A673 (cell line): ENCODE data around the gene PARP4. TPM values are rescaled to one million over a fixed set of nuclear protein-coding genes. Genes with fewer than 3 reads are reported as not detected.
"Not testable (repeated sequence)": the region's sequence is repeated elsewhere in the genome, so short reads cannot be mapped to it uniquely, and the experiment has no call there.

ENCODE experiments used
- BruUV-seq: library from RNA; stranded (reverse); fragments of 400-500 nt; replicated peaks from 2 replicates; lab custom pipeline; 2021; lab: Mats Ljungman, UMichigan
- CTCF ChIA-PET: fragments of 300-600 bp; sonication (Branson Sonifier 250); formaldehyde crosslinking; loops from one replicate; lab custom pipeline; 2022; ENCODE audit warnings: antibody characterized with exemption; lab: Charles Lee
- POLR2A ChIA-PET: fragments of 300-600 bp; sonication (Branson Sonifier 250); formaldehyde crosslinking; loops from one replicate; lab custom pipeline; 2022; ENCODE audit warnings: antibody characterized with exemption; ENCODE audit not compliant: low non-redundant PET; lab: Charles Lee
- DNase-seq: peaks from one replicate; pipeline ENCODE4 v3.0.0-alpha.2; 2015; ENCODE audit warnings: low spot score
- H3K27ac ChIP-seq: fragments of 200-600 bp; sonication (generic); 2 replicates; pipeline ENCODE4 v1.5.1; 2016; ENCODE audit warnings: mixed run types, low read depth, mild to moderate bottlenecking, mixed read lengths, antibody characterized with exemption, low read length; ENCODE audit not compliant: poor library complexity, severe bottlenecking
- H3K27me3 ChIP-seq: fragments of 200-600 bp; sonication (generic); replicated peaks from 2 replicates; pipeline ENCODE4 v1.6.1; 2017; ENCODE audit warnings: mixed run types, low read depth, mild to moderate bottlenecking, mixed read lengths, antibody characterized with exemption, low read length; ENCODE audit not compliant: insufficient read depth, poor library complexity
- H3K36me3 ChIP-seq: fragments of 200-600 bp; sonication (generic); 2 replicates; pipeline ENCODE4 v1.6.1; 2016; ENCODE audit warnings: mixed run types, mild to moderate bottlenecking, mixed read lengths, antibody characterized with exemption, low read length; ENCODE audit not compliant: insufficient read depth, poor library complexity, severe bottlenecking
- H3K4me1 ChIP-seq: fragments of 200-600 bp; sonication (generic); 2 replicates; pipeline ENCODE4 v1.6.1; 2017; ENCODE audit warnings: mixed run types, mild to moderate bottlenecking, mixed read lengths, antibody characterized with exemption, low read length; ENCODE audit not compliant: insufficient read depth, poor library complexity, severe bottlenecking
- H3K4me3 ChIP-seq: fragments of 200-600 bp; sonication (generic); 2 replicates; pipeline ENCODE4 v1.5.1; 2016; ENCODE audit warnings: low read depth, mixed run types, mild to moderate bottlenecking, mixed read lengths, low read length; ENCODE audit not compliant: poor library complexity, severe bottlenecking
- H3K9me3 ChIP-seq: fragments of 200-600 bp; sonication (generic); 2 replicates; pipeline ENCODE4 v1.6.1; 2016; ENCODE audit warnings: mixed run types, low read depth, mild to moderate bottlenecking, mixed read lengths, antibody characterized with exemption, low read length; ENCODE audit not compliant: poor library complexity, severe bottlenecking
- EZH2 ChIP-seq: fragments of 200-600 bp; sonication (generic); IDR thresholded peaks from 2 replicates; pipeline ENCODE4 v1.6.1; 2017; ENCODE audit warnings: borderline replicate concordance, low read depth, mild to moderate bottlenecking, mixed read lengths, antibody characterized with exemption, low read length; ENCODE audit not compliant: poor library complexity, severe bottlenecking
- intact Hi-C: fragments of 100-400 bp; cut with micrococcal nuclease; formaldehyde crosslinking; loops from one replicate; pipeline ENCODE4 v1.10.0; 2022; ENCODE audit not compliant: unreplicated experiment
- total RNA-seq: library from RNA; stranded (reverse); gene quantifications from 2 replicates; pipeline ENCODE4 v1.2.3, GENCODE V29; 2021
- TF ChIP-seq, protein P1 (sequence below): fragments of 300-800, 200-600 bp; sonication (generic); conservative IDR thresholded peaks from 2 replicates; pipeline ENCODE4 v1.5.1; 2017; ENCODE audit warnings: low read depth, mild to moderate bottlenecking, antibody characterized with exemption, low read length, moderate library complexity, mixed read lengths

Gene PARP4
- total RNA-seq, 1 experiment from 2014 or later = 66.8 TPM

DNA sequence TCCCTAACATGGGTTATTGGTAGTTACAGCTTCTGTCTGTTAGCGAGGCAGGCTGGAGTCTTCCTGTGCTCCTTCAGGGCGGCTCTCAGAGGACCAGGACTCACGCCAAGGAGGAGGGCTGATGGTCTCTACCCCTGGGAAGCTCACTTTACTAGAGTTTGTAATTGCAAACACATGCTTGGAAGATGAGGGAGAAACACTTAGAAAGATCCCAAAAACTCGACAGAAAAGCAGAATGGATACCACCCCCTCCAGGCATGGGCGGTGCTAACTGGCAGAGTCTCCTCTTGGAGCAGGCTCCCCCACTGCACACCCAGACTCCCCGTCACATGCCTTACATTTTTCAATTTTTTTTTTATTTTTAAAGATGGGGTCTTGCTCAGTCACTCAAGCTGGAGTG lies 62.0 kb downstream of the PARP4 start:
- no TSS peak for BruUV-seq
- POLR2A ChIA-PET = no interaction called here
- no peak overlapping the region for H3K27ac ChIP-seq
- no peak overlapping the region for H3K4me3 ChIP-seq
- H3K4me1 ChIP-seq = no peaks in the 10 kb centered on the region
- H3K9me3 ChIP-seq = no peaks in the 10 kb centered on the region
- peak; percentile 15 for DNase-seq
- no peak for TF ChIP-seq EZH2
- TF ChIP-seq, protein P1, sequence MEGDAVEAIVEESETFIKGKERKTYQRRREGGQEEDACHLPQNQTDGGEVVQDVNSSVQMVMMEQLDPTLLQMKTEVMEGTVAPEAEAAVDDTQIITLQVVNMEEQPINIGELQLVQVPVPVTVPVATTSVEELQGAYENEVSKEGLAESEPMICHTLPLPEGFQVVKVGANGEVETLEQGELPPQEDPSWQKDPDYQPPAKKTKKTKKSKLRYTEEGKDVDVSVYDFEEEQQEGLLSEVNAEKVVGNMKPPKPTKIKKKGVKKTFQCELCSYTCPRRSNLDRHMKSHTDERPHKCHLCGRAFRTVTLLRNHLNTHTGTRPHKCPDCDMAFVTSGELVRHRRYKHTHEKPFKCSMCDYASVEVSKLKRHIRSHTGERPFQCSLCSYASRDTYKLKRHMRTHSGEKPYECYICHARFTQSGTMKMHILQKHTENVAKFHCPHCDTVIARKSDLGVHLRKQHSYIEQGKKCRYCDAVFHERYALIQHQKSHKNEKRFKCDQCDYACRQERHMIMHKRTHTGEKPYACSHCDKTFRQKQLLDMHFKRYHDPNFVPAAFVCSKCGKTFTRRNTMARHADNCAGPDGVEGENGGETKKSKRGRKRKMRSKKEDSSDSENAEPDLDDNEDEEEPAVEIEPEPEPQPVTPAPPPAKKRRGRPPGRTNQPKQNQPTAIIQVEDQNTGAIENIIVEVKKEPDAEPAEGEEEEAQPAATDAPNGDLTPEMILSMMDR = no peak
- CTCF ChIA-PET = no interaction called here
- H3K27me3 ChIP-seq = no peaks in the 10 kb centered on the region
- peaks cover 43% of the 10 kb centered on the region for H3K36me3 ChIP-seq
- intact Hi-C loops = no loop called here

GRCh38 chr13:24444851-24445250 lies 67.7 kb downstream of the PARP4 start:
- H3K27ac ChIP-seq, H3K4me1 ChIP-seq, H3K27me3 ChIP-seq, H3K9me3 ChIP-seq, CTCF ChIA-PET, H3K4me3 ChIP-seq, DNase-seq, BruUV-seq, POLR2A ChIA-PET, intact Hi-C loops: not testable (repeated sequence)
- peaks cover 33% of the 10 kb centered on the region for H3K36me3 ChIP-seq

GRCh38 chr13:24443366-24443765 lies 69.2 kb downstream of the PARP4 start:
- no peak for TF ChIP-seq EZH2
- Histone ChIP-seq H3K27me3 (no peaks in the 10 kb centered on the region), H3K27ac (no peak overlapping the region), H3K4me1 (no peaks in the 10 kb centered on the region), H3K9me3 (no peaks in the 10 kb centered on the region), H3K36me3 (peaks cover 41% of the 10 kb centered on the region), H3K4me3 (no peak overlapping the region)
- CTCF ChIA-PET = no interaction called here
- intact Hi-C loops = no loop called here
- DNase-seq = no peak
- no TSS peak for BruUV-seq
- POLR2A ChIA-PET = no interaction called here

DNA sequence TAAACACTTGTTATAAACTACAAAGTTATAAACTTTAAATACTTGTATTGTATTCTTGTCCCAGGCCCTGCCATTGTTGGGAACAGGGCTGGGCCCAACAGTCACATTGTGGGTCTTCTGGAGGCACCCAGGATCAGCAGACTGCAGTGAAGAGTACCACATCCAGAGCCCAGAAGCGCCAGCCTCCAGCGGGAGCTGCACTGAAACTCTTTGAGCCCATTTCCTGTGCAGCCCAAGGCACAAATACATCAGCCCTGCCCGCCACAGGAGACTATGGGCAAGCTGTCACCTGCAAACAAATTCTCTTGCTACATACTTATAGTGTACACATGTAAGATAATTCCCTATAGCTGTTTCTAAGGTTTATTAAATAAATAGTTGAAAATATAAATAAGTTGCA lies 86.5 kb downstream of the PARP4 start:
- H3K4me3 ChIP-seq, DNase-seq, H3K4me1 ChIP-seq, H3K9me3 ChIP-seq, intact Hi-C loops, POLR2A ChIA-PET, H3K27me3 ChIP-seq, H3K27ac ChIP-seq, BruUV-seq, CTCF ChIA-PET: not testable (repeated sequence)
- peaks cover 31% of the 10 kb centered on the region for H3K36me3 ChIP-seq

DNA sequence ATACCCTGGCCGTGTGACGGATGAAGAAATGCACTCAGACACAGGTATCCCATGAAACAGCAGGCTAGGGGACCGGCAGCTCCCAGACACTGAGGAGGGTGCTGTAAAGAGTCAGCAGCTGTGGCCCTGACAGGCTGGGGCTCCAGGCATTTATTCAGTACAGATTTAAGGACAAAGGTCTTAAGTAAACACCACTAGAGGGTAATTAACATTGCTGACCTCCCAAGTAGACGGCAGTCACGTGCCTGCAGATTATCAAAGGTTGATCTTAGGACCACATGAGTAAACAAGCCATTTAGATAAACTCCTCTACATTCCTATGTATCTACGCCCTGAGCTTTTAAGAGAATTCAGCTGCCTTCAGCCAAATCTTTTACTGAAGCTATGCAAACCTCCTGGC lies 92.9 kb downstream of the PARP4 start:
- H3K27ac ChIP-seq, DNase-seq, H3K4me1 ChIP-seq, POLR2A ChIA-PET, H3K9me3 ChIP-seq, CTCF ChIA-PET, H3K4me3 ChIP-seq, BruUV-seq, intact Hi-C loops, H3K27me3 ChIP-seq: not testable (repeated sequence)
- H3K36me3 ChIP-seq = peaks cover 13% of the 10 kb centered on the region
